ENCODE measurements around the gene SIGLEC1.
A peak's percentile ranks its signal among the peaks of the same experiment; 100 is the strongest.

DNA sequence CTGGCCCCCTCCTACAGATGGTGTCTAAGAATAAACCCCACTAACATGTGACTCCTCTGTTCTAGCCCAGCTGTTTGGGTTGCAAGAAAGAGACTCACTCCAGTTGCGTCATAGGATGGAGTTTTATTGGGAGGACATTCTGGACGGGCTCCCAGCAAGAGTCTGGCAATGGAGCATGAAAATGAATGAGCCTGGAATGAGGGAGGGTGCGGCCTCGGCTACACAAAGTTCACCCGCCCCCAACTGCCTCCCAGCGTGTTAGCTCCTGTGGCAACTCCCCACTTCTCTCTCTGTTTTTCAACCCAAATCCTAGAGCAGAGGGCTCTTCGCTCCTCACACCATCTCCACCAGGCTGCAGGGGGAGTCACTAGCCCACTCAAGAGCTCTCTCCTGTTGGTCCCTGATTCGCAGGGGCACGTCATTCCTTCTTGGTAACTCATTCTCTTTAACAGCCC lies 25.5 kb downstream of the SIGLEC1 start:
- TF ChIP-seq CTCF (conservative IDR thresholded peaks at IDR 0.05; ENCODE audit: low read depth in 2 of 2), result peak in 1 of 2 experiments; percentile 53; a peak in 2 of 4 replicates
- TF ChIP-seq ZNF114 (CRISPR knock-in tag; IDR thresholded peaks at IDR 0.05), result no peak
- TF ChIP-seq, protein P1, sequence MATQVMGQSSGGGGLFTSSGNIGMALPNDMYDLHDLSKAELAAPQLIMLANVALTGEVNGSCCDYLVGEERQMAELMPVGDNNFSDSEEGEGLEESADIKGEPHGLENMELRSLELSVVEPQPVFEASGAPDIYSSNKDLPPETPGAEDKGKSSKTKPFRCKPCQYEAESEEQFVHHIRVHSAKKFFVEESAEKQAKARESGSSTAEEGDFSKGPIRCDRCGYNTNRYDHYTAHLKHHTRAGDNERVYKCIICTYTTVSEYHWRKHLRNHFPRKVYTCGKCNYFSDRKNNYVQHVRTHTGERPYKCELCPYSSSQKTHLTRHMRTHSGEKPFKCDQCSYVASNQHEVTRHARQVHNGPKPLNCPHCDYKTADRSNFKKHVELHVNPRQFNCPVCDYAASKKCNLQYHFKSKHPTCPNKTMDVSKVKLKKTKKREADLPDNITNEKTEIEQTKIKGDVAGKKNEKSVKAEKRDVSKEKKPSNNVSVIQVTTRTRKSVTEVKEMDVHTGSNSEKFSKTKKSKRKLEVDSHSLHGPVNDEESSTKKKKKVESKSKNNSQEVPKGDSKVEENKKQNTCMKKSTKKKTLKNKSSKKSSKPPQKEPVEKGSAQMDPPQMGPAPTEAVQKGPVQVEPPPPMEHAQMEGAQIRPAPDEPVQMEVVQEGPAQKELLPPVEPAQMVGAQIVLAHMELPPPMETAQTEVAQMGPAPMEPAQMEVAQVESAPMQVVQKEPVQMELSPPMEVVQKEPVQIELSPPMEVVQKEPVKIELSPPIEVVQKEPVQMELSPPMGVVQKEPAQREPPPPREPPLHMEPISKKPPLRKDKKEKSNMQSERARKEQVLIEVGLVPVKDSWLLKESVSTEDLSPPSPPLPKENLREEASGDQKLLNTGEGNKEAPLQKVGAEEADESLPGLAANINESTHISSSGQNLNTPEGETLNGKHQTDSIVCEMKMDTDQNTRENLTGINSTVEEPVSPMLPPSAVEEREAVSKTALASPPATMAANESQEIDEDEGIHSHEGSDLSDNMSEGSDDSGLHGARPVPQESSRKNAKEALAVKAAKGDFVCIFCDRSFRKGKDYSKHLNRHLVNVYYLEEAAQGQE (IDR thresholded peaks at IDR 0.05; ENCODE audit: unreplicated experiment), result no peak
- no peak for TF ChIP-seq POLR2AphosphoS5 (IDR thresholded peaks at IDR 0.05; ENCODE audit: low read depth)
- TF ChIP-seq EZH2 (IDR thresholded peaks at IDR 0.05; ENCODE audit: low read depth, unreplicated experiment), result no peak
- TF ChIP-seq CREB1 (CRISPR knock-in tag; IDR thresholded peaks at IDR 0.05; ENCODE audit: low read depth), result no peak
- no peak for TF ChIP-seq NANOG (IDR thresholded peaks at IDR 0.05; ENCODE audit: borderline replicate concordance)
